H1 (cell line): ENCODE results near the gene MYLK. TPM values are rescaled to one million over a fixed set of nuclear protein-coding genes. Genes with fewer than 3 reads are reported as not detected.
A peak's percentile ranks its signal among the peaks of the same experiment; 100 is the strongest.

Experiments
- RXRA ChIP-seq: IDR thresholded peaks from 2 replicates; pipeline ENCODE4 v1.6.1; 2011; ENCODE audit warnings: low read depth, mild to moderate bottlenecking, low read length, moderate library complexity; ENCODE audit not compliant: insufficient read depth
- polyA plus RNA-seq, 7 experiments: library from polyadenylated mRNA; depleted of rRNA in 3 of 7; stranded (reverse) in 5 of 7; unstranded in 2 of 7; fragments of >200 nt in 5 of 7; fragments of 200-250 nt in 2 of 7; gene quantifications; 1 replicate in 5 of 7; 2 replicates in 1 of 7; 4 replicates in 1 of 7; pipeline versions ENCODE4 v1.2.1 to v1.2.3, GENCODE V29; 2011 to 2013; ENCODE audit warnings: missing spikeins in 2 of 7, mixed read lengths in 2 of 7
- total RNA-seq: library from RNA; stranded (reverse); fragmentation: NEBNext Ultra II Directional; extraction: Animal tissue kit (Norgen Biotek cat#: 25700); gene quantifications from 2 replicates; pipeline ENCODE4 v1.2.1, GENCODE V29; 2021
- TF ChIP-seq, protein P1 (sequence below): IDR thresholded peaks from 2 replicates; pipeline ENCODE4 v1.6.1; 2011; ENCODE audit warnings: low read depth, mild to moderate bottlenecking, low read length; ENCODE audit not compliant: insufficient read depth

MYLK gene
- total and polyA plus RNA-seq, 2 of the 8 experiments (the other 6 are each of a cell fraction or from before 2014, with no cell fraction given): 11.6 to 21.3 TPM

GRCh38 chr3:123723522-123724168, 160.5 kb downstream of the MYLK start (continued):
- TF ChIP-seq RXRA: no peak
- TF ChIP-seq, protein P1, sequence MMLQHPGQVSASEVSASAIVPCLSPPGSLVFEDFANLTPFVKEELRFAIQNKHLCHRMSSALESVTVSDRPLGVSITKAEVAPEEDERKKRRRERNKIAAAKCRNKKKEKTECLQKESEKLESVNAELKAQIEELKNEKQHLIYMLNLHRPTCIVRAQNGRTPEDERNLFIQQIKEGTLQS: peak; percentile 93
